Activated CD4-positive, alpha-beta T cell treated with anti-CD3 and anti-CD28 coated beads, Interleukin-2, amount 50 U/mL, for 48 hours (primary cell): ENCODE measurements around the gene ABCC6.
"Not testable (repeated sequence)": the region's sequence is repeated elsewhere in the genome, so short reads cannot be mapped to it uniquely, and the experiment has no call there.

ENCODE experiments used
- DNase-seq, 2 experiments: peaks; one replicate each; pipeline ENCODE4 v3.0.0-alpha.2; 2020

ABCC6 gene

GRCh38 chr16:16222850-16223661, at the start of gene ABCC6:
ABCC6 (minus strand) TSS chr16:16223494; CDS start chr16:16223434, 60 bp downstream.
- DNase-seq, result not testable (repeated sequence)

GRCh38 chr16:16272573-16273221, 49.4 kb upstream of the ABCC6 start:
- not testable (repeated sequence) for DNase-seq

- DNase-seq, result not testable (repeated sequence)
Measured at GRCh38 chr16:16271658-16272057, 48.4 kb upstream of the ABCC6 start.

- DNase-seq, result not testable (repeated sequence)
Measured at GRCh38 chr16:16268185-16268808, 45.0 kb upstream of the ABCC6 start.

- not testable (repeated sequence) for DNase-seq
Measured at GRCh38 chr16:16267708-16268107, 44.4 kb upstream of the ABCC6 start.

GRCh38 chr16:16265044-16265443, 41.8 kb upstream of the ABCC6 start:
- DNase-seq, result not testable (repeated sequence)

- DNase-seq, result not testable (repeated sequence)
Measured at GRCh38 chr16:16263947-16264346, 40.7 kb upstream of the ABCC6 start.

- not testable (repeated sequence) for DNase-seq
Measured at GRCh38 chr16:16262954-16263555, 39.8 kb upstream of the ABCC6 start.

- not testable (repeated sequence) for DNase-seq
Measured at GRCh38 chr16:16259971-16260370, 36.7 kb upstream of the ABCC6 start.

GRCh38 chr16:16258822-16259221, 35.5 kb upstream of the ABCC6 start:
- DNase-seq, result not testable (repeated sequence)

GRCh38 chr16:16257301-16257923, 34.1 kb upstream of the ABCC6 start:
- DNase-seq, result not testable (repeated sequence)

- not testable (repeated sequence) for DNase-seq
Measured at GRCh38 chr16:16252377-16252776, 29.1 kb upstream of the ABCC6 start.

GRCh38 chr16:16249621-16250330, 26.5 kb upstream of the ABCC6 start:
- not testable (repeated sequence) for DNase-seq

- DNase-seq, result not testable (repeated sequence)
Measured at GRCh38 chr16:16247439-16247838, 24.1 kb upstream of the ABCC6 start.

- DNase-seq, result not testable (repeated sequence)
Measured at GRCh38 chr16:16246578-16247262, 23.4 kb upstream of the ABCC6 start.

GRCh38 chr16:16243886-16244285, 20.6 kb upstream of the ABCC6 start:
- not testable (repeated sequence) for DNase-seq

GRCh38 chr16:16240667-16241066, 17.4 kb upstream of the ABCC6 start:
- not testable (repeated sequence) for DNase-seq

- not testable (repeated sequence) for DNase-seq
Measured at GRCh38 chr16:16237738-16238137, 14.4 kb upstream of the ABCC6 start.

- DNase-seq, result not testable (repeated sequence)
Measured at GRCh38 chr16:16237071-16237470, 13.8 kb upstream of the ABCC6 start.

- not testable (repeated sequence) for DNase-seq
Measured at GRCh38 chr16:16232692-16233061, 9.4 kb upstream of the ABCC6 start.

GRCh38 chr16:16223662-16224241, 458 bp upstream of the ABCC6 start:
- not testable (repeated sequence) for DNase-seq
